ENCODE measurements around the gene CCDC88B.

The CCDC88B gene

GRCh38 chr11:64382047-64382446, 42.0 kb downstream of the CCDC88B start:
- H3K4me3 ChIP-seq (ENCODE audit: low read depth, low read length): no peak overlapping the region
- TF ChIP-seq ZFP3 (tag by site-specific recombination; IDR thresholded peaks at IDR 0.05; ENCODE audit: low read depth) (no peak), ZNF658 (tag by site-specific recombination; IDR thresholded peaks at IDR 0.05) (no peak), ZNF138 (tag by site-specific recombination; IDR thresholded peaks at IDR 0.05; ENCODE audit: borderline replicate concordance) (no peak), ZNF248 (tag by site-specific recombination; IDR thresholded peaks at IDR 0.05) (no peak), PRDM2 (tag by site-specific recombination; IDR thresholded peaks at IDR 0.05; ENCODE audit: borderline replicate concordance) (no peak), ZSCAN23 (tag by site-specific recombination; IDR thresholded peaks at IDR 0.05) (no peak), HIC1 (tag by site-specific recombination; IDR thresholded peaks at IDR 0.05) (no peak), INSM2 (tag by site-specific recombination; IDR thresholded peaks at IDR 0.05) (no peak), ZNF785 (tag by site-specific recombination; IDR thresholded peaks at IDR 0.05) (no peak), ZNF114 (tag by site-specific recombination; IDR thresholded peaks at IDR 0.05) (no peak), ZNF23 (tag by site-specific recombination; IDR thresholded peaks at IDR 0.05; ENCODE audit: borderline replicate concordance) (no peak), CTCF (tag by site-specific recombination; IDR thresholded peaks at IDR 0.05) (no peak), ZBTB10 (tag by site-specific recombination; IDR thresholded peaks at IDR 0.05) (no peak), ZNF692 (tag by site-specific recombination; IDR thresholded peaks at IDR 0.05) (no peak), ZNF513 (tag by site-specific recombination; IDR thresholded peaks at IDR 0.05) (no peak), ZNF768 (tag by site-specific recombination; IDR thresholded peaks at IDR 0.05) (no peak), ZNF521 (tag by site-specific recombination; IDR thresholded peaks at IDR 0.05) (no peak), ZNF624 (tag by site-specific recombination; IDR thresholded peaks at IDR 0.05) (no peak)
- no peaks in the 10 kb centered on the region for H3K36me3 ChIP-seq (ENCODE audit: control insufficient read depth in 2 of 2, insufficient read depth in 1 of 2, low read length in 2 of 2)
- H3K27ac ChIP-seq (ENCODE audit: extremely low read depth, low read depth, low read length): no peak overlapping the region
- ChIA-PET CTCF (interaction anchor here (0.7 kb wide), 1 partner anchor 29 kb away, joined by 3 read pairs; no protein-coding TSS in a partner anchor), POLR2A (no interaction called here)
- no peaks in the 10 kb centered on the region for H3K4me1 ChIP-seq (ENCODE audit: control insufficient read depth, insufficient read depth, low read length)
- H3K9me3 ChIP-seq (ENCODE audit: control insufficient read depth, insufficient read depth, low read depth, low read length): no peaks in the 10 kb centered on the region
